H1 (cell line): ENCODE measurements around the gene GGA1. TPM values are rescaled to one million over a fixed set of nuclear protein-coding genes. Genes with fewer than 3 reads are reported as not detected.

ENCODE experiments used
- CHD1 ChIP-seq: IDR thresholded peaks from 2 replicates; pipeline ENCODE4 v1.6.1; 2012; ENCODE audit warnings: low read depth, low read length, improper control_type of control experiment
- CHD2 ChIP-seq: IDR thresholded peaks from 2 replicates; pipeline ENCODE4 v1.6.1; 2012; ENCODE audit warnings: low read length, improper control_type of control experiment
- polyA plus RNA-seq, 7 experiments: library from polyadenylated mRNA; depleted of rRNA in 3 of 7; stranded (reverse) in 5 of 7; unstranded in 2 of 7; fragments of >200 nt in 5 of 7; fragments of 200-250 nt in 2 of 7; gene quantifications; 1 replicate in 5 of 7; 2 replicates in 1 of 7; 4 replicates in 1 of 7; pipeline versions ENCODE4 v1.2.1 to v1.2.3, GENCODE V29; 2011 to 2013; ENCODE audit warnings: missing spikeins in 2 of 7, mixed read lengths in 2 of 7
- total RNA-seq: library from RNA; stranded (reverse); fragmentation: NEBNext Ultra II Directional; extraction: Animal tissue kit (Norgen Biotek cat#: 25700); gene quantifications from 2 replicates; pipeline ENCODE4 v1.2.1, GENCODE V29; 2021
- TF ChIP-seq, protein P1 (sequence below): fragments of 300-600 bp; sonication (generic); IDR thresholded peaks from 2 replicates; pipeline ENCODE4 v1.7.1; 2012; ENCODE audit warnings: low read length, moderate library complexity, mild to moderate bottlenecking, inconsistent platforms; ENCODE audit not compliant: insufficient replicate concordance

Gene GGA1
- total and polyA plus RNA-seq, 2 of the 8 experiments (the other 6 are each of a cell fraction or from before 2014, with no cell fraction given): 49.3 to 57.2 TPM

DNA sequence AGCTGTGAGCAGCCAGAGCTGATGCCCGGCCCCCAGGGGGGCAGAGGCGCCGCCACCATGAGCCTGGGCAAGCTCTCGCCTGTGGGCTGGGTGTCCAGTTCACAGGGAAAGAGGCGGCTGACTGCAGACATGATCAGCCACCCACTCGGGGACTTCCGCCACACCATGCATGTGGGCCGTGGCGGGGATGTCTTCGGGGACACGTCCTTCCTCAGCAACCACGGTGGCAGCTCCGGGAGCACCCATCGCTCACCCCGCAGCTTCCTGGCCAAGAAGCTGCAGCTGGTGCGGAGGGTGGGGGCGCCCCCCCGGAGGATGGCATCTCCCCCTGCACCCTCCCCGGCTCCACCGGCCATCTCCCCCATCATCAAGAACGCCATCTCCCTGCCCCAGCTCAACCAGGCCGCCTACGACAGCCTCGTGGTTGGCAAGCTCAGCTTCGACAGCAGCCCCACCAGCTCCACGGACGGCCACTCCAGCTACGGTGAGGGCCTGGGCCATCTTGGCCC is 42.3 kb upstream of the GGA1 start (continued):
- TF ChIP-seq, protein P1, sequence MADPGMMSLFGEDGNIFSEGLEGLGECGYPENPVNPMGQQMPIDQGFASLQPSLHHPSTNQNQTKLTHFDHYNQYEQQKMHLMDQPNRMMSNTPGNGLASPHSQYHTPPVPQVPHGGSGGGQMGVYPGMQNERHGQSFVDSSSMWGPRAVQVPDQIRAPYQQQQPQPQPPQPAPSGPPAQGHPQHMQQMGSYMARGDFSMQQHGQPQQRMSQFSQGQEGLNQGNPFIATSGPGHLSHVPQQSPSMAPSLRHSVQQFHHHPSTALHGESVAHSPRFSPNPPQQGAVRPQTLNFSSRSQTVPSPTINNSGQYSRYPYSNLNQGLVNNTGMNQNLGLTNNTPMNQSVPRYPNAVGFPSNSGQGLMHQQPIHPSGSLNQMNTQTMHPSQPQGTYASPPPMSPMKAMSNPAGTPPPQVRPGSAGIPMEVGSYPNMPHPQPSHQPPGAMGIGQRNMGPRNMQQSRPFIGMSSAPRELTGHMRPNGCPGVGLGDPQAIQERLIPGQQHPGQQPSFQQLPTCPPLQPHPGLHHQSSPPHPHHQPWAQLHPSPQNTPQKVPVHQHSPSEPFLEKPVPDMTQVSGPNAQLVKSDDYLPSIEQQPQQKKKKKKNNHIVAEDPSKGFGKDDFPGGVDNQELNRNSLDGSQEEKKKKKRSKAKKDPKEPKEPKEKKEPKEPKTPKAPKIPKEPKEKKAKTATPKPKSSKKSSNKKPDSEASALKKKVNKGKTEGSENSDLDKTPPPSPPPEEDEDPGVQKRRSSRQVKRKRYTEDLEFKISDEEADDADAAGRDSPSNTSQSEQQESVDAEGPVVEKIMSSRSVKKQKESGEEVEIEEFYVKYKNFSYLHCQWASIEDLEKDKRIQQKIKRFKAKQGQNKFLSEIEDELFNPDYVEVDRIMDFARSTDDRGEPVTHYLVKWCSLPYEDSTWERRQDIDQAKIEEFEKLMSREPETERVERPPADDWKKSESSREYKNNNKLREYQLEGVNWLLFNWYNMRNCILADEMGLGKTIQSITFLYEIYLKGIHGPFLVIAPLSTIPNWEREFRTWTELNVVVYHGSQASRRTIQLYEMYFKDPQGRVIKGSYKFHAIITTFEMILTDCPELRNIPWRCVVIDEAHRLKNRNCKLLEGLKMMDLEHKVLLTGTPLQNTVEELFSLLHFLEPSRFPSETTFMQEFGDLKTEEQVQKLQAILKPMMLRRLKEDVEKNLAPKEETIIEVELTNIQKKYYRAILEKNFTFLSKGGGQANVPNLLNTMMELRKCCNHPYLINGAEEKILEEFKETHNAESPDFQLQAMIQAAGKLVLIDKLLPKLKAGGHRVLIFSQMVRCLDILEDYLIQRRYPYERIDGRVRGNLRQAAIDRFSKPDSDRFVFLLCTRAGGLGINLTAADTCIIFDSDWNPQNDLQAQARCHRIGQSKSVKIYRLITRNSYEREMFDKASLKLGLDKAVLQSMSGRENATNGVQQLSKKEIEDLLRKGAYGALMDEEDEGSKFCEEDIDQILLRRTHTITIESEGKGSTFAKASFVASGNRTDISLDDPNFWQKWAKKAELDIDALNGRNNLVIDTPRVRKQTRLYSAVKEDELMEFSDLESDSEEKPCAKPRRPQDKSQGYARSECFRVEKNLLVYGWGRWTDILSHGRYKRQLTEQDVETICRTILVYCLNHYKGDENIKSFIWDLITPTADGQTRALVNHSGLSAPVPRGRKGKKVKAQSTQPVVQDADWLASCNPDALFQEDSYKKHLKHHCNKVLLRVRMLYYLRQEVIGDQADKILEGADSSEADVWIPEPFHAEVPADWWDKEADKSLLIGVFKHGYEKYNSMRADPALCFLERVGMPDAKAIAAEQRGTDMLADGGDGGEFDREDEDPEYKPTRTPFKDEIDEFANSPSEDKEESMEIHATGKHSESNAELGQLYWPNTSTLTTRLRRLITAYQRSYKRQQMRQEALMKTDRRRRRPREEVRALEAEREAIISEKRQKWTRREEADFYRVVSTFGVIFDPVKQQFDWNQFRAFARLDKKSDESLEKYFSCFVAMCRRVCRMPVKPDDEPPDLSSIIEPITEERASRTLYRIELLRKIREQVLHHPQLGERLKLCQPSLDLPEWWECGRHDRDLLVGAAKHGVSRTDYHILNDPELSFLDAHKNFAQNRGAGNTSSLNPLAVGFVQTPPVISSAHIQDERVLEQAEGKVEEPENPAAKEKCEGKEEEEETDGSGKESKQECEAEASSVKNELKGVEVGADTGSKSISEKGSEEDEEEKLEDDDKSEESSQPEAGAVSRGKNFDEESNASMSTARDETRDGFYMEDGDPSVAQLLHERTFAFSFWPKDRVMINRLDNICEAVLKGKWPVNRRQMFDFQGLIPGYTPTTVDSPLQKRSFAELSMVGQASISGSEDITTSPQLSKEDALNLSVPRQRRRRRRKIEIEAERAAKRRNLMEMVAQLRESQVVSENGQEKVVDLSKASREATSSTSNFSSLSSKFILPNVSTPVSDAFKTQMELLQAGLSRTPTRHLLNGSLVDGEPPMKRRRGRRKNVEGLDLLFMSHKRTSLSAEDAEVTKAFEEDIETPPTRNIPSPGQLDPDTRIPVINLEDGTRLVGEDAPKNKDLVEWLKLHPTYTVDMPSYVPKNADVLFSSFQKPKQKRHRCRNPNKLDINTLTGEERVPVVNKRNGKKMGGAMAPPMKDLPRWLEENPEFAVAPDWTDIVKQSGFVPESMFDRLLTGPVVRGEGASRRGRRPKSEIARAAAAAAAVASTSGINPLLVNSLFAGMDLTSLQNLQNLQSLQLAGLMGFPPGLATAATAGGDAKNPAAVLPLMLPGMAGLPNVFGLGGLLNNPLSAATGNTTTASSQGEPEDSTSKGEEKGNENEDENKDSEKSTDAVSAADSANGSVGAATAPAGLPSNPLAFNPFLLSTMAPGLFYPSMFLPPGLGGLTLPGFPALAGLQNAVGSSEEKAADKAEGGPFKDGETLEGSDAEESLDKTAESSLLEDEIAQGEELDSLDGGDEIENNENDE: no peak
- TF ChIP-seq CHD2 (no peak), CHD1 (no peak)
- TF ChIP-seq, all 59 proteins: peak for 0
